Central memory CD4-positive, alpha-beta T cell (primary cell): ENCODE results near the gene ADAM22.
"Not testable (repeated sequence)": the region's sequence is repeated elsewhere in the genome, so short reads cannot be mapped to it uniquely, and the experiment has no call there.

Experiments used
- DNase-seq: peaks from one replicate; pipeline ENCODE4 v3.0.0; 2022

The ADAM22 gene

DNA sequence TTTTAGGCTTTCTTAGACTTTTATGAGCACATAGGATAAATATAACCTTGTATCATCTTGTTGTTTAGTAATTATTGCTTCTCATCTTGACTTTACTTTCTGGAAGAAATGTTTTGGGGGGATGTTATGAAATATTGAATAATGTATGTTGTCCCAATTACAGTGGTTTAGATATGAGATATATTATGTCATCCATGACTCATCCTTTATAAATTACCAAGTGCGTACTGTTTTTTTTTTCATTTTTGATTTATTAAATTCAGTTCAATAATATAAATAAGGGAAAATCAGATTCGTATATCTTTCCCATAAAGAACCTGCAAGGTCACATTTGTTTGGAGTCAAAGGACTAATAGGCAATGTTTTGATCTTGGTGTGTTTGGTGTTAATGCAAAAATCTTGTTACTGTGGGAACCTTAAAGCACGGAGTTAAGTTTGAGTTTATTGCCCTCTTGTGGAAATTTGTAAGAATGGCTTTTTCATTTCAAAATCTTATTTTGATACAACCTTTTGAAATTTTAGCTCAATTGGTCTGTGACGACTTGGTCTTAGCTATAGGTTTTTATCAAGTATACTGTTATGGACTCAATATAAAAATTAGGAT lies 177.2 kb downstream of the ADAM22 start:
- no peak for DNase-seq

DNA sequence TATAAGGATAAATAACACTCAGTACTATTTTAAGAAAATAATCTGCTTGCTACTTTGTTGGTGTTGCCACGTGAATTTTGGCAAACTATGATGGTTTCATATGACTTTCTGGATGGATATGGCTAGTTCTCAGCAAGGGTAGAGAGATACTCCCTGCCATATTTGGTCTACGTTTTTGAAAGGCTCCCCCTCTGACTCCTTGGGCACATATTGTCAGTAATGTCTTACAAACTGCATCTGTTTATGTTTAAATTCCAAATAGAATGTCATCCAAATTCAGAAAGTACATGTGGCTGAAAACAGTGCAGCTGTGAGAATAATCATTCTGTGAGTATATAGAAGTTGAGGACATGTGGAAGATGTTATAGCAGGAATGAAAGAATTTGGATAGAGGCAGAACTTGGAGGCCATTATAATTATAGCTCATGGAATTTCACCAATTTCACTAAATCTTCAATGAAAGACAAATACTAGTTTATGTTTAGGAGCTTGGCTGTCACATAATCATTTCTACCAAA lies 178.0 kb downstream of the ADAM22 start:
- no peak for DNase-seq

DNA sequence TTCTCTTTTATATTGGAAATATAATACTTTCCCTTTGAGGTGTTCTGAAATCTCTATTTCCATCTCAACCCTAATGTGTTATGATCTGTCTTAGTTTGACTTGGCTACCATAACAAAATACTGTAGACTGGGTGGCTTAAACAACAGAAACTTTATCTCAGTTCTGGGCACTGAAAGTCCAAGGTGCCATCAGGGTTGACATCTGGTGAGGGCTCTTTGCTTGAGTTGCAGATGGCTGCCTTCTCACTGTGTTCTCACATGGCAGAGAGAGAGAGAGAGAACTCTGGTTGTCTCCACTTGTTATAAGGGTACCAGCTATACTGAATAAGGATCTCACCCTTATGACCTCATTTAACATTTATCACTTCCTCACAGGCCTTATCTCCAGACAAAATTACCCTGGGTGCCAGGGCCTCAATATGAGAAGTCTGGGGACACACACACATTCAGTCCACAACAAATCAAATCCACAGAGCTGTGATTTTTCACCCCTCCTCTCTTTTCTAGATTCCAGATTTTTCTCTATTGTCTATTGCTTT lies 181.3 kb downstream of the ADAM22 start:
- no peak for DNase-seq

DNA sequence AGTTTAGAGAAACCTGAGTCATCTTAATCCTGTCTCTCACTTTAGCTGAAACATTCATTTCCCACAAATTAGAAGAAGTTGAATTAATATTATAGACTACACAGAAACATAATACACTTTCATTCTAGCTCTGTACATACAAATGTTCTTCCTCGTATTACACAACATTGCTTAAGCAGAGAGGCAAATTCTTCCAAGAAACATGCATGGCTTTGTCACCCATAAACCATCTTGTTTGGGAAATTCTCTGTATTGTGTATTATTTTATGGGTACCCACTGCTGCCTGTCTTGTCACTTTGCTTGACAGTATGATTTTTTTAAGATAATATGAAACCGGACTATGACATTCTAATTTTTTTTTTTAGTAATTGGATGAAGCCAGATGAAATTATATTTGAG lies 181.8 kb downstream of the ADAM22 start:
- DNase-seq, result no peak

DNA sequence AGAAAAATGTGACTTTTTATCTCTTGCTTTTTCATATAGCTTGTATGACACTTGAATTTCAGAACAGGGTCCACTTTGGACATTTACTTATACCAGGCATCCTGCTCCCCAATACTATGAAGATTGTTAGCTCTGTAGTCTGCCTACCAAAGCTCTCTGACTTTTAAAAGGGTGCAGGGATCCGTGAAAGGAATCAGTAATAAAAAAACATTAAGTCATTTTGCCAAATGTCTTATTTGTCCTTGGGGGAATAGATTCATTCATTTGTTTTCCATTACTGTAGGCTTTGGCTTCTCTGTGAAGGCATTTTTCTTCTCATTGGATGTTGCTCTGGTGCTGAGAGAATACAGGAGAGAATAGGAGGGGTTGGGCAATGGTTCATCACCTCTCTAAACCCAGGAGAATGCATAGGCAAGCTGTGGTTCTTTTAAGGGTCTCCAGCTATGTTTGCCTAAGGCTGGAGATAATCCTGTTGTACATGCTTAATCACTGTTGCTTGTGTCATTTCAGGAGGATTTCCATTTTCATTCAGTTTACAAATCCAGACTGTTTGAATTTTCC lies 182.3 kb downstream of the ADAM22 start:
- DNase-seq, result no peak

DNA sequence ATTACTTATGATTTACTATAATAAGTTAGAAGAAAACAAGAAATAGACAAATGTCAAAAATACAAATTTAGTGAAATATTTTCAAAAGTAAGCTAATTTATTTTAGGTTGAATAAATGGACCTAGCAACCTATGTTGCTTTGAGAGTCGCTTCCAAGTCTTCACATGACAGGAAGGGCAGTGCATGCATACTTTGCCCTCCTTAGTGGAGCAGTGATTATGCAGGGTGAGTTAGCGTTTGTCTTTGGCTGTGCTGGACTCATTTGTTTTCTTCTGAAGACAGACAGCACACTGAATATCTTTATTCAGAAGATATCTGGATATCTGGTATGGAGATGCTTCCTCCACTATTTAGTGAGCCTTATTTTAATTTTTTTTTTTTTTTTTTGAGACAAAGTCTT lies 183.3 kb downstream of the ADAM22 start:
- DNase-seq, result no peak

DNA sequence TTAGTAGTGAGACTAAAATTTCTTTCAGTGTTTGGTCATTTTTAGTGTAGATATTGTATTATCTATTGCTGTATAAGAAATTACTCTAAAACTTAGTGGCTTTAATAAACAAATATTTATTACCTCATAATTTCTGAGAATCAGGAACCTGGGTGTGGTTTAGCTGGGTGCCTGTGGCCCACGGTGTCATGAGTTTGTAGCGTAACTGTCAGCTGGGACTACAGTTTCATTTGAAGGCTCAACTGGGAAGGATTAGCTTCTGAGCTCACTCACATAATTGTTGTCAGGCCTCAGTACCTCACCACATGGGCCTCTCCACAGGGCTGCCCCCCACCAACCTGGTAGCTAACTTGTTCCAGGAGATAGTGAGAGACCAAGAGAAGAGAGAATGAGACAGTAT lies 187.3 kb downstream of the ADAM22 start:
- no peak for DNase-seq

DNA sequence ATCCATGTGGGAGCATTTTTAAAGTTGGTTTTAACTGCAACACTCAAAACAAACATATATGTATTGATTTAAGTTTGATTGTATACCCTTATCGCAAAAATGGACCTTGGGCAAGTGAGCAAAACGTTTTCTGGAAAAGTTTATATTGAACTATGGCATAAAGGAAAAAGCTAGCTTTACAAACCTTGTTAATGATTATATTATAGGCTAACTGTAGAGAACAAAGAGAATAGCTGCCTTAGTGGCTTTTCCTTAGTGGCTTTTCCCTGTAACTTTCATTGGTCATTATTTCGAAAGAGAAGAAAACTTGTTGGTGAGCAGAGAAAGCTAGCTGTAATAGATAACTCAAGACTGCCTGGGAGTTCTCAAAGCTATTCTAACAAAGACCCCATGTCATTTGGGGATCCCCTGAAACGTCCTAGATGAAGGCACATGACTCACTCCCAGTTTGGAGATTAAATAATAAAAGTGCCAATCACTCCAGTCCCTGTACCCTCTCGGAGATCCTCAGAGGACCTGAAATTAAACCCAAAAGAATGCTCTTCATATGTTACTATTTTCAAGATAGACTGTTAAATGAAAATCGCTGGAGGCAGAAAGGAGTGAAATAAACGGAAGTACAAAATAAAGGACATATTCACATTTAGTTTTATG lies 193.7 kb downstream of the ADAM22 start:
- no peak for DNase-seq

DNA sequence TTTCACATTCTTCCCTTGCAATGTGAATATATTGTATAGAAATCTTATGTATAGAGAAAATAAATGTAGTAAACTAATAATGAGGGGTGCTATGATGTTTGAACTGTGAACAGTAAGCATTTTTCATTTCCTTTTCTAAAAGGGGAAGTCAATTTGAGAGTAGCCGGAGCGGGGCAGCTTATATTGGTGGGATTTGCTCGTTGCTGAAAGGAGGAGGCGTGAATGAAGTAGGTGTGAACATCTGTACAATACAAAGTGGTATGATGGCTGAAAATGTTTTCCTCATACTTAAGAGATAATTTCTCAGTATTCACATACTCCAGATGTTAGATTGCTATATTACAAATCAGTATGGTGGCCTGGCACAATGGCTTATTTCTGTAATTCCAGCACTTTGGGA lies 198.7 kb downstream of the ADAM22 start:
- DNase-seq, result no peak

DNA sequence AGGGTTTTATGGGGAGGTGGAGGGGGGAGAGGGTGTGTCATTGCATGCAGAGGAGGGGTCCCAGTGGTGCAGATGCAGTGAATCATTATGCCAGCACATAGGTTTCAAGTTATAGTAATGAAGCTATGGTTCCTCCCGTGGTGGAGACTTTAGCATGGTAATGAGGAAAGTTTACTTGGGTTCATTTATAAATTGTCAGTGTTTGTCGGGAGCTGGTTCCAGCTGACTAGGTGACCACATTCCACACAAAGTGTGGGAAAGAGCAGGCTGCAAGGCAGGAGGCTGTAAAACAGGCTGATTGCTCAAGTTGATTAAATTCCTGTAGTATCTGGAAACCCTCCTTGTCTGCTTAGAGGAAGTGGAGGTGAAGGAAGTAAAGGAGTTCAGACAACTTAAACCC lies 206.9 kb downstream of the ADAM22 start:
- DNase-seq, result no peak

DNA sequence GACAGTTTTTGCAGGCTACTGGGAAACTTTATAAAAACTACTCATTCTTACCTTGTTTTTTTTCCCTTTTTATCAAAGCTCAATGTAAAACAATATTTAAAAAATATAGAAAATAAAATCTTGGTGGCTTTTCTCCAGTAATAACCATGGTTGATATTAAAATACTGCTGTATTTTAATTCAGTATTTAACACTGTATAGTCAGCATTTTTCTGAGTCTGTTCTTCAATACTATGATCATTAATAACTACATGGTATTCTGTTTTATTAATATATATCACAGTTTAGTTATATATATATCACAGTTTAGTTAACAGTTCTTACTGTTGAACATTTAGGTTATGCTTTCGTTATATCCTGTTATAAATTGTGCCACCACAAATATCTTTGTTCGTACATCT lies 207.4 kb downstream of the ADAM22 start:
- no peak for DNase-seq

DNA sequence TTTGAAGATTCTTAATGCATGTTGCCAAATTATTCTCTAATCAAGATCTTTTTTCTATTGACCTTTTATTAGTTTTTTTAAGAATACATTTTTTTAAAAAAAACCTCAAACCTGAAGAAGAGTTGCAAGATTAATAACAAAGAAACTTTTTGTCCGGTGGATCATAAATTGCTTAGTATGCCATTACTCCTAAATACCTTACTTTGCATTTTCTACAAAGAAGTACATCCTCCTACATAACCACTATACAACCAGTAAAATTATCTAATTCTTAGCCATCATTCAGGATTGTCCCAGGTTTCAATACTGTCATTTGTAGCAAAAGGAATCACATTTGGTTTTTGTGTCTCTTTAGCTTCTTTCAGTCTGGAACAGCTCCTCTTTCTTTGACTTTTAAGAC lies 207.9 kb downstream of the ADAM22 start:
- DNase-seq, result no peak

DNA sequence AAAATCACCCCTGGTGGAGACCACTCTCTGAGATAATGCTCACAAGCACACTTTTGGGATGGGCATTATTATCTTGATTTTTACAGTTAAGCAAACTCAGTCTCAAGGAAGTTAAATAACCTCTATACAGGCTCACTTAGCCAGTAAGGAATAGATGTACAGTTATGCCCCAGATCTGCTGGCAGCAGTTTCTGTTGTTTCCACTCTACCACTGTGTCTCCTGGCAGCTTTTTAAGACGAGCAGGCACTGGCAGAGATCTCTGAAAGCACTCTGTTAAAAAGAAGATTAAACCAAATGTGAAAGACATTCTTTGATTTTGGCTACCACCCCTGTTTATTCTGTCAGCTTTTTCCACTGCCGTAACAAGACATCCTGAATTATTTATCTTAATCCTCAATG lies 212.6 kb downstream of the ADAM22 start:
- no peak for DNase-seq

DNA sequence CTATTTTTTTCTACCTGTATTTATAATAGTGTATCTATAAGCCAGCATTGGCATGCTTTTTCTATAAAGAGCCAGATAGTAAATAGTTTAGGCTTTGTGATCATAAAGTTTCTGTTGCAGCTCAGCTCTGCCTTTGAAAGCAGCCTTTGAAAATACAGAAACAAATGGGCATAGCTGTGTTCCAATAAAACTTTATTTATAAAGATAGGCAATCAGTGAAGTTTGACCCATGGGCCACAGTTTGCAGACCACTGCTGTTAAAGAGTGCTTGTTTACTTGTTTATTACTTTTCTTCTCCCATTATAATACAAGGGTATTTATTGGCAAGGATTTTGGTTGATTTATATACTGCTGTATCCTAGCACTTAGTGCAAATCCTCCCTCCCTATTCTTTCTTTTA lies 213.3 kb downstream of the ADAM22 start:
- DNase-seq, result no peak

DNA sequence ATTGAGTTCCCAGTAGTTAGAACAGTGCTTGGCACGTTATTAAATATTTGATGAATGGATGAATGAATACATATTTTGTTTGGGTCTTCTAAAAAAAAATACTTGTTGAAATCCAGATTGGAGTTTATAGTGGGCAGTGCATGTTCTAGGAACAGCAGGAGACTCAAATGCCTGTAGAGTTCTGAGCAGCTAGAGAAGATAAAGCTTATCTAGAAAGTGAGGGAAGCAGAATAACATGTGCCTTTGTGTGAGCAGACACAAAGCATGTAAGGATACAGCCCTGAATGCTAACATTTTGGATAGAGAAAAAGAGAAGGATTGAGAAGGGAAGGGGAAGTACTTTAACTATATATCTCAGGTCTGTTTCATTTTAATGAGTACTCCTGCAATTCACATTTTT lies 213.9 kb downstream of the ADAM22 start:
- DNase-seq, result no peak

DNA sequence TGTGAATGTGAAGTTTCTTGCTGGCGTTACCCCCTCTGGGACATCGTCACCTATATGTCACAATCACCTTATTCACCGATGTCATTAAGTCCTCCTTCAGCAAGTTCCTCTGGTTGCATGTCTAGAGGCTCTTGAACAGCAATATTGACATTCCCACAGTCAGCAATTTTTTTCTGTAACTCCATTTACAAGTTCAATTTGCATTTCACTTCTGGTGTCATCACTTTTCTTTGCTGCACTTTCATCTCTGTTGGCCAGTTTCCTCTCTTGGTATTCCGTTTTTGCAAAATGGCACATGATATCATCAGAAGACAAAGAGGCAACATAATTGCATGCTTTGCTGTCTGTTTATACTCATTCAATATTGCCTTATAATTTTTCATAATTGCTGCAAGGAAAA lies 216.0 kb downstream of the ADAM22 start:
- no peak for DNase-seq

DNA sequence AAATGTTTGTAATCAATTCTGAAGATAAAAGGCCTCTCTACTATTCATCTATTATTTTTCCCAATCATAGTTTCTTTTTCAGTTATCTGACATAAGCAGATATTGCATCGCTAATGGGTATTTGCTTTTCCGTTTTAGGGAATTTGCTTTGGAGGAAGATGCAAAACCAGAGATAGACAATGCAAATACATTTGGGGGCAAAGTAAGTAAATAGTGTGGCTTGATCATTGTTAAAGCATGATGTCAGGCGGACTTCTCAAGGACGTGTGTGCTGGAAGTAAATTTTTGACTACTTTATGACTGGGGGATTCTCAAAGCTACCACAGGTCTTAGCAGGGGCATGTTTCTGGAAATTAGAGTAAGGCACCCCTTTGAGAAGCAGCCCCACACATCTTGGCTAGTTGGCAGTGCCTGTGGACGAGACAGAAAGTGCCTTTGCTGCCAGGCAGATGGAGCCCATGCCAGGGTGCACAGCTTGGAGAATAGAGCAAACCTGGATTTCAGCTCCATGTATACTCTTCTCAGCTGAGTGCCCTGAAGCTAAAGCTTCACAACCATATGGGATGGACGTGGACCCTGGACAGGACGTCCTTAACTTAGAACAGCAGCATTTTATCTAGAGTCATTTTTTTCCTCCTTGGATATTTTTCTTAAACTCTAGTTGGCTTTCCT lies 217.2 kb downstream of the ADAM22 start:
- no peak for DNase-seq

DNA sequence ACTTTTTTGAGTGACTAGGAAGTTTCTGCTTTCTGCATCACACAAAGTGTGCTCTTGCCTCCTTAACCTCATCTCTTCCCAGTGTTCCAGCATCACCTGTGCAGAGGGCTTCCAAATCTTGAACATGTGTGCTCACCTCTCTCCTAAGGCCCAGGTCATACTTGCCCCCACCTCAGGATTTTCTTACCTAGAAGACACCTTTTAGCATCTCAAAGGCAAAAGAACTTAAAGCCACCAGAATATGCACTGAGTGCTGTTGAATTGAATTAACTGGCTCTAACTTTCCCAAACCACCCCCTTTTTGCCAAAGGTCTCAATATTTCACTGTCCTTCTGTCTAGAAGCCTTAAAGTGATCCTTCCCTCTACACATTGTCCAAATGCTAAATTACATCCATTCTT lies 219.3 kb downstream of the ADAM22 start:
- no peak for DNase-seq

DNA sequence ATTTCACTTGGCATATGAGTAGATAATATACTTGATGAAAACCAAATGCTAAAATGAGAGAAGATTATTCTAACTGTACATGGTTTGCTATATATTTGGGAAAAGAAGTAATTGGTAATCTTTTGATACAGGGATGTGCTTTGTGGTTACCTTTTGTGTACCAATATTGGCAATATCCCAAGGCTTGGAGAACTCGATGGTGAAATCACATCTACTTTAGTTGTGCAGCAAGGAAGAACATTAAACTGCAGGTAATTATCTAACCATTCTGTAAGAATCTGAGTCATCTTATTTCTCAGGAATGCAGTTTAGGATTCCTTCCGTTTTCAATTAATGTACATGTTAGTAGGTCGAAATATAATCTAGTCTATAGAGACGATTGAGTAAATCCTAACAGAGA lies 221.7 kb downstream of the ADAM22 start:
- no peak for DNase-seq

DNA sequence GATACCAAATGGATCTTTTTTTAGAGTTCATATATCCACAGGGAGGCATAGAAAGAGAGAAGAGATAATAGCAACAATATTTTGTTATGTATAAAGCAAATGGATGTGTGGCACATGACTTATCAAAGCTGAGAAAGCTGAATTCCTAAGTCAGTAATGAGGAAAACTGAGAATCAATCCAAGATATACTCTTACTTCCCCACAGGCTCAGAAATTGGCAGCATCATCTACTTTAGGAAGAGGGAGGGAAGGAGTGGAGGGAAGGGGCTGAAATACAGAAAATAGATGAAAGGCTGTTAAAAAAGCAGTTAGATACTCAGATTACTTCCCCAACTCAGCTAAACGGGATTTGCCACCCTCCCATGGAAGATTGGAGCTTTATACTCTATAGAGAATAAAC lies 222.3 kb downstream of the ADAM22 start:
- DNase-seq, result no peak

DNA sequence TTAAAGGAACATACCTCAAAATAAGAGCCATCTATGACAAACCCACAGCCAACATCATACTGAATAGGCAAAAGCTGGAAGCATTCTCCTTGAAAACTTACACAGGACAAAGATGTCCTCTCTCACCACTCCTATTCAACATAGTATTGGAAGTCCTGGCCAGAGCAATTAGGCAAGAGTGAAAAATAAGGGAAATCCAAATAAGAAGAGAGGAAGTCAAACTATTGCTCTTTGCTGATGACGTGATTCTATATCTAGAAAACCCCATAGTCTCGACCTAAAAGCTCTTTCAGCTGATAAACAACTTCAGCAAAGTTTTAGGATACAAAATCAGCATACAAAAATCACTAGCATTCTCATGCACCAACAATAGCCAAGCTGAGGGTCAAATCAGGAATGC lies 225.7 kb downstream of the ADAM22 start:
- not testable (repeated sequence) for DNase-seq

DNA sequence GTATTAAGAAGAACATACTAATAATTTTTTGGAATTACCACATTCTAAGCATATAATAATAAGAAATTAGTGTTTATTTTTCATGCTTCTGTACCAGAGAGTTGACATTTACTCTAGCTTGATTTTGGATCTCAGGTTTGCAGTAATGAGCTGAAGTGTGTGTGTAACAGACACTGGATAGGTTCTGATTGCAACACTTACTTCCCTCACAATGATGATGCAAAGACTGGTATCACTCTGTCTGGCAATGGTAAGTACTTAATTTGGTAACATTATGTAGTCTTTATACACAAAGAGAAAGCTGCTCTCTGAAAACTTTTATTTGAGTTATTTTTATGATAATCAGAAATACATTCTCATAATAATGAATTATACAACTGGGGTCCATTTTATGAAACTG lies 231.6 kb downstream of the ADAM22 start:
- DNase-seq, result no peak

DNA sequence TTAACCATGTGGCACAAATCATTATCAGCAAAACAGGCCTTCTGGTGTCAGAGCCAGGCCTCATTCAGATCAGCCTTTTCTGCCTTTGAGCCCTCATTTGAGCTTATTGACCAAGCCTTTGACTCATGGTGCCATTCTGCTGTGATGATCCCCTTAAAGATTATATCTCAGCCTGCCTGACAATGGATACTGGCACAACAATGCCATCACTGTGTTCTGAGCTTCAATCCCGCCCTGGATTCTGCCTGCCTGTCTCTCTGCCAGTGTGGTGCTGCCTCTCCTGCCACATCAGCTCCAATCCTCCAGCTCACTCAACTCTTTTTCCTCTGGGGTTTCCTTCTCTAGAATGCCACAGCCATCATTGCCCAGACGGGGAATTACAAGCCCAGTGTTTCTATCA lies 233.2 kb downstream of the ADAM22 start:
- DNase-seq, result no peak

DNA sequence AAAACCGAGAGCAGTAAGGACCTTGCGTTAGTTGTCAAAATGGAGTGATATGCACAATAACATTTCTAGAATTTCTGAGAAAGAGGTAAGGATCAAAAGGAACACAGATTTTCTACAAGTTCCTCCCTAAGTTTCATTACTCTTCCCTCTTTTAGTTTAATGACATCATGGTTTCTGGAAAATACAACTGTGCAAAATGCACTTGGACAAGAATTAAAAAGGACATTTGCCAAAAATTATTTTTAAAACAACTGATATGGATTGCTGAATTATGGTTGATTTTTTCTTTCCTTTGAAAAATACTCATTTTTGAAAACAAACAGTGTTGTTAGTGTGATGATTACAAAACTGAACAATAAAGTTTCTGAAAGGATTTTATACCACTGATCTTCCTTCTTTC lies 233.7 kb downstream of the ADAM22 start:
- DNase-seq, result no peak
